ENCODE results near the gene HOXC11.

GRCh38 chr12:53930591-53931255 is 42.2 kb upstream of the HOXC11 start:
- TF ChIP-seq EZH2 (IDR thresholded peaks at IDR 0.05; ENCODE audit: borderline replicate concordance, low read depth, low read length, poor library complexity, severe bottlenecking) (no peak), CTCF (conservative IDR thresholded peaks at IDR 0.05; ENCODE audit: low read depth, low read length) (no peak)
